ENCODE data around the gene SCG3.

SCG3 gene

GRCh38 chr15:51680321-51680720, 982 bp upstream of the SCG3 start:
- Histone ChIP-seq H3K9me3 (ENCODE audit: insufficient read depth, low read length) (no peaks in the 10 kb centered on the region), H3K4me3 (ENCODE audit: insufficient read length, low read depth) (no peak overlapping the region), H3K9ac (ENCODE audit: insufficient read length, low read depth) (no peak overlapping the region), H3K4me1 (ENCODE audit: insufficient read depth, insufficient read length) (peaks cover 2% of the 10 kb centered on the region), H3K36me3 (ENCODE audit: insufficient read depth, insufficient read length, low read length) (no peaks in the 10 kb centered on the region), H3K27me3 (ENCODE audit: insufficient read depth, insufficient read length) (peaks cover 6% of the 10 kb centered on the region)
- no peak for DNase-seq (ENCODE audit: low read depth, low spot score)
- TF ChIP-seq YY1 (IDR thresholded peaks at IDR 0.05; ENCODE audit: insufficient read depth, insufficient read length) = no peak
- no peak for TF ChIP-seq ZNF274 (IDR thresholded peaks at IDR 0.05; ENCODE audit: low read depth, low read length)
- no peak for TF ChIP-seq SUZ12 (IDR thresholded peaks at IDR 0.05; ENCODE audit: extremely low read depth, insufficient read depth, insufficient read length)

DNA sequence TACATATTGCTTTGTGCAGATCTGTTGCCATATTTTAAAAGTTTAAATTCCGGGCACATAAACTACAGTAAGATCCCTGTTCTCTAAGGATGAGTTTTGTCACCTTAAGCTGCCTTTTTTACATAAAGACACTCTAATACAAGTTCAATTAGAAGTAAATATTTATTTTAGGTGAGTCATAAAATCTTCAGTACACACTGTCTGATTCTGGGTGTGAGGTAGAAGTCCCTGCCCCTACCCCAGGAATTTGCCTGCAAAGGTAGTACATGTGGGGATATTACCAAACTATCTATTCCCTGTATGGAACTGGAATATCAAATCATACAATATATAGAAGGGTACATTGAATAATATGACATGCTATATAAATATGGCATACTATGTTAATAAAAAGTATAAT, 6.3 kb downstream of the SCG3 start:
- Histone ChIP-seq H3K36me3 (ENCODE audit: insufficient read depth, insufficient read length, low read length) (no peaks in the 10 kb centered on the region), H3K4me1 (ENCODE audit: insufficient read depth, insufficient read length) (no peaks in the 10 kb centered on the region), H3K9ac (ENCODE audit: insufficient read length, low read depth) (no peak overlapping the region), H3K9me3 (ENCODE audit: insufficient read depth, low read length) (no peaks in the 10 kb centered on the region), H3K4me3 (ENCODE audit: insufficient read length, low read depth) (no peak overlapping the region), H3K27me3 (ENCODE audit: insufficient read depth, insufficient read length) (no peaks in the 10 kb centered on the region)
- DNase-seq (ENCODE audit: low read depth, low spot score) = no peak
- no peak for TF ChIP-seq YY1 (IDR thresholded peaks at IDR 0.05; ENCODE audit: insufficient read depth, insufficient read length)
- no peak for TF ChIP-seq SUZ12 (IDR thresholded peaks at IDR 0.05; ENCODE audit: extremely low read depth, insufficient read depth, insufficient read length)
- no peak for TF ChIP-seq ZNF274 (IDR thresholded peaks at IDR 0.05; ENCODE audit: low read depth, low read length)

DNA sequence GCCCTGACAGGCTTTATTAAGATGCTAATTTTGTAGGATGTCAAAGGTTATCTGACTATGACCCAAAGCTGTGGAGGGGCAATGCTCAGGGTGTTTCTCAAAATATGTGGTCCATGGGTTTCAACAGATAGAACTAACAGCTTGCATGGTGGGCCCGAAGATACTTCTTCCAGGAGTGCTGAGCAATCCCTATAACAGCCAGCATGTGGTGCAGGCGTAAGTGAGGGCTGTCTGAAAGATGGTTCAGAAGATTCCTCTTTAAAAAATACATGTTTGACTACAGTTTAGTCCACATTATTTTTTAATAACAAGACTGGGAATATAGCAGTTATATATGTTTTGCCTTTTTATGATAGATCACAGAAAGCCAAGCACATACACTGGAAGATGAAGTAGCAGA, 7.6 kb downstream of the SCG3 start:
- Histone ChIP-seq H3K9me3 (ENCODE audit: insufficient read depth, low read length) (no peaks in the 10 kb centered on the region), H3K9ac (ENCODE audit: insufficient read length, low read depth) (no peak overlapping the region), H3K27me3 (ENCODE audit: insufficient read depth, insufficient read length) (no peaks in the 10 kb centered on the region), H3K4me1 (ENCODE audit: insufficient read depth, insufficient read length) (no peaks in the 10 kb centered on the region), H3K4me3 (ENCODE audit: insufficient read length, low read depth) (no peak overlapping the region), H3K36me3 (ENCODE audit: insufficient read depth, insufficient read length, low read length) (no peaks in the 10 kb centered on the region)
- no peak for DNase-seq (ENCODE audit: low read depth, low spot score)
- TF ChIP-seq SUZ12 (IDR thresholded peaks at IDR 0.05; ENCODE audit: extremely low read depth, insufficient read depth, insufficient read length) (no peak), YY1 (IDR thresholded peaks at IDR 0.05; ENCODE audit: insufficient read depth, insufficient read length) (no peak), ZNF274 (IDR thresholded peaks at IDR 0.05; ENCODE audit: low read depth, low read length) (no peak)

DNA sequence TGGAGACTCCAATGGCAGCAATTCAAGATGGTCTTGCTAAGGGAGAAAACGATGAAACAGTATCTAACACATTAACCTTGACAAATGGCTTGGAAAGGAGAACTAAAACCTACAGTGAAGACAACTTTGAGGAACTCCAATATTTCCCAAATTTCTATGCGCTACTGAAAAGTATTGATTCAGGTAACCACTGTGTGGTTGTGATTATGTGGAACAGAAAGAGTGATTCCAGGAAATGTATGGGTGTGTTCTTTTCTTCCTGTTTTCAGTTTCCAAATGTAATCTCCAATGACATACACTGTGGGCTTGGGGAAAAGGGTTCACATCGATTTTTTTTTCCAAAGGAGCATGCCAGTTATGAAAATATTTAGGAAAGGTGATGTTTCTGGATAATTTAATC, 10.9 kb downstream of the SCG3 start:
- no peak overlapping the region for H3K4me3 ChIP-seq (ENCODE audit: insufficient read length, low read depth)
- TF ChIP-seq SUZ12 (IDR thresholded peaks at IDR 0.05; ENCODE audit: extremely low read depth, insufficient read depth, insufficient read length) = no peak
- no peak for TF ChIP-seq YY1 (IDR thresholded peaks at IDR 0.05; ENCODE audit: insufficient read depth, insufficient read length)
- no peak for TF ChIP-seq ZNF274 (IDR thresholded peaks at IDR 0.05; ENCODE audit: low read depth, low read length)
- no peaks in the 10 kb centered on the region for H3K27me3 ChIP-seq (ENCODE audit: insufficient read depth, insufficient read length)
- H3K9me3 ChIP-seq (ENCODE audit: insufficient read depth, low read length) = no peaks in the 10 kb centered on the region
- no peaks in the 10 kb centered on the region for H3K36me3 ChIP-seq (ENCODE audit: insufficient read depth, insufficient read length, low read length)
- no peak overlapping the region for H3K9ac ChIP-seq (ENCODE audit: insufficient read length, low read depth)
- DNase-seq (ENCODE audit: low read depth, low spot score) = no peak
- H3K4me1 ChIP-seq (ENCODE audit: insufficient read depth, insufficient read length) = no peaks in the 10 kb centered on the region

GRCh38 chr15:51696566-51696965, 15.3 kb downstream of the SCG3 start:
- no peak overlapping the region for H3K4me3 ChIP-seq (ENCODE audit: insufficient read length, low read depth)
- H3K9me3 ChIP-seq (ENCODE audit: insufficient read depth, low read length) = no peaks in the 10 kb centered on the region
- H3K9ac ChIP-seq (ENCODE audit: insufficient read length, low read depth) = no peak overlapping the region
- no peaks in the 10 kb centered on the region for H3K4me1 ChIP-seq (ENCODE audit: insufficient read depth, insufficient read length)
- no peaks in the 10 kb centered on the region for H3K36me3 ChIP-seq (ENCODE audit: insufficient read depth, insufficient read length, low read length)
- no peak for DNase-seq (ENCODE audit: low read depth, low spot score)
- H3K27me3 ChIP-seq (ENCODE audit: insufficient read depth, insufficient read length) = no peaks in the 10 kb centered on the region
- TF ChIP-seq YY1 (IDR thresholded peaks at IDR 0.05; ENCODE audit: insufficient read depth, insufficient read length) = no peak
- TF ChIP-seq SUZ12 (IDR thresholded peaks at IDR 0.05; ENCODE audit: extremely low read depth, insufficient read depth, insufficient read length) = no peak
- no peak for TF ChIP-seq ZNF274 (IDR thresholded peaks at IDR 0.05; ENCODE audit: low read depth, low read length)

DNA sequence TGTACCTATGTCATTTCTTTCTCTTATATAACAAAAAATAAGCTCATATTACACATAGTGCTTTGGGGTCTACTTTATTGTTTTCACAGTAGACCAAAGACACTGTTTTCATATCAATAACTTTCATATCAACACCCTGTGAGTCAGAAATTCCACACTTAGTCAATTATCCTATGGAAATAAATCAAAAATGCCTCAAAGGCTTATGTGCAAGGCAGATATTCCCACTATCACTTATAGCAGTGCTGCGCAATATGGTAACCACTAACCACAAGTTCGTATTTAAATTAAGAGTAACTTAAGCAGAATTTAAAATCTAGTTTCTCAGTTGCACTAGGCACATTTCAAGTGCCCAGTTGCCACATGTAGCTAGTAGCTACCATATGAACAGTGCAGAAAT, 15.9 kb downstream of the SCG3 start:
- H3K9ac ChIP-seq (ENCODE audit: insufficient read length, low read depth) = no peak overlapping the region
- TF ChIP-seq YY1 (IDR thresholded peaks at IDR 0.05; ENCODE audit: insufficient read depth, insufficient read length) = no peak
- TF ChIP-seq SUZ12 (IDR thresholded peaks at IDR 0.05; ENCODE audit: extremely low read depth, insufficient read depth, insufficient read length) = no peak
- TF ChIP-seq ZNF274 (IDR thresholded peaks at IDR 0.05; ENCODE audit: low read depth, low read length) = no peak
- H3K9me3 ChIP-seq (ENCODE audit: insufficient read depth, low read length) = no peaks in the 10 kb centered on the region
- no peak for DNase-seq (ENCODE audit: low read depth, low spot score)
- no peak overlapping the region for H3K4me3 ChIP-seq (ENCODE audit: insufficient read length, low read depth)
- H3K36me3 ChIP-seq (ENCODE audit: insufficient read depth, insufficient read length, low read length) = no peaks in the 10 kb centered on the region
- no peaks in the 10 kb centered on the region for H3K4me1 ChIP-seq (ENCODE audit: insufficient read depth, insufficient read length)
- H3K27me3 ChIP-seq (ENCODE audit: insufficient read depth, insufficient read length) = no peaks in the 10 kb centered on the region

DNA sequence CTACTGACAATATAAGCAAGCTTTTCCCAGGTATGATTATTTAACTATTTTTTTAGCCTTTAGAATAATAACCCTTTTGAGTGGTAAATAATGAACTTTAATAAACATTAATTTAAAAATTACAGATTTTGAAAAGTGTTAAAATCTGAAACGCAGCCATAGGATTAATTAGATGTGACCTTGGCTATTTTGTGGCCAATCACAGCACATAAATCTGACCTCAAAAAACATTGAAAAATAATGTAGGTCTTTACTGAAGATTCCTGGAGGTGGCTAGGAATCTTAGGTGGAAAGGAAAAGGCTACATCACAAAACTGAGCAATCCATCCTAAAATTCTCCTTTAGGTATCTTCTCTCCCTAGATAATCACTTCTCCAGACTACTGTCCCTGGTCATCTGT, 18.1 kb downstream of the SCG3 start:
- H3K36me3 ChIP-seq (ENCODE audit: insufficient read depth, insufficient read length, low read length) = no peaks in the 10 kb centered on the region
- TF ChIP-seq ZNF274 (IDR thresholded peaks at IDR 0.05; ENCODE audit: low read depth, low read length) (no peak), YY1 (IDR thresholded peaks at IDR 0.05; ENCODE audit: insufficient read depth, insufficient read length) (no peak), SUZ12 (IDR thresholded peaks at IDR 0.05; ENCODE audit: extremely low read depth, insufficient read depth, insufficient read length) (no peak)

GRCh38 chr15:51702710-51703109, 21.4 kb downstream of the SCG3 start:
- Histone ChIP-seq H3K9ac (ENCODE audit: insufficient read length, low read depth) (no peak overlapping the region), H3K9me3 (ENCODE audit: insufficient read depth, low read length) (no peaks in the 10 kb centered on the region), H3K36me3 (ENCODE audit: insufficient read depth, insufficient read length, low read length) (no peaks in the 10 kb centered on the region), H3K4me3 (ENCODE audit: insufficient read length, low read depth) (no peak overlapping the region), H3K27me3 (ENCODE audit: insufficient read depth, insufficient read length) (no peaks in the 10 kb centered on the region), H3K4me1 (ENCODE audit: insufficient read depth, insufficient read length) (no peaks in the 10 kb centered on the region)
- DNase-seq (ENCODE audit: low read depth, low spot score) = no peak
- TF ChIP-seq YY1 (IDR thresholded peaks at IDR 0.05; ENCODE audit: insufficient read depth, insufficient read length) = no peak
- no peak for TF ChIP-seq SUZ12 (IDR thresholded peaks at IDR 0.05; ENCODE audit: extremely low read depth, insufficient read depth, insufficient read length)
- no peak for TF ChIP-seq ZNF274 (IDR thresholded peaks at IDR 0.05; ENCODE audit: low read depth, low read length)

More for the DNA sequence above, 18.1 kb downstream of the SCG3 start:
- H3K4me1 ChIP-seq (ENCODE audit: insufficient read depth, insufficient read length) = no peaks in the 10 kb centered on the region
- no peak for DNase-seq (ENCODE audit: low read depth, low spot score)
- no peaks in the 10 kb centered on the region for H3K27me3 ChIP-seq (ENCODE audit: insufficient read depth, insufficient read length)
- H3K9ac ChIP-seq (ENCODE audit: insufficient read length, low read depth) = no peak overlapping the region
- H3K4me3 ChIP-seq (ENCODE audit: insufficient read length, low read depth) = no peak overlapping the region
- H3K9me3 ChIP-seq (ENCODE audit: insufficient read depth, low read length) = no peaks in the 10 kb centered on the region
